Fibroblast of pulmonary artery (primary cell): ENCODE data around the gene CHST15.

Experiments
- DNase-seq: peaks from one replicate; pipeline ENCODE4 v3.0.0-alpha.2; 2010; ENCODE audit warnings: low read depth
- H3K4me3 ChIP-seq: replicated peaks from 2 replicates; pipeline ENCODE4 v1.5.1; 2011; ENCODE audit warnings: low read depth, mild to moderate bottlenecking, control low read depth, low read length, moderate library complexity
- CTCF ChIP-seq: IDR thresholded peaks from 2 replicates; pipeline ENCODE4 v1.5.1; 2011; ENCODE audit warnings: mild to moderate bottlenecking, control low read depth, low read length, inconsistent platforms; ENCODE audit errors: missing control alignments

The CHST15 gene

GRCh38 chr10:124027651-124028050, 65.7 kb downstream of the CHST15 start:
- no peak for TF ChIP-seq CTCF
- no peak for DNase-seq

GRCh38 chr10:124027031-124027611, 66.3 kb downstream of the CHST15 start:
- DNase-seq = no peak
- no peak overlapping the region for H3K4me3 ChIP-seq
- TF ChIP-seq CTCF = no peak

More at GRCh38 chr10:124027651-124028050, 65.7 kb downstream of the CHST15 start:
- no peak overlapping the region for H3K4me3 ChIP-seq

- no peak for DNase-seq
- TF ChIP-seq CTCF = no peak
- no peak overlapping the region for H3K4me3 ChIP-seq
These were observed 66.8 kb downstream of the CHST15 start for GRCh38 chr10:124026589-124026939.

GRCh38 chr10:124025660-124026588, 67.5 kb downstream of the CHST15 start:
- H3K4me3 ChIP-seq = no peak overlapping the region
- peak; percentile 32 for DNase-seq
- TF ChIP-seq CTCF = peak; percentile 17

GRCh38 chr10:124025152-124025551, 68.2 kb downstream of the CHST15 start:
- no peak for TF ChIP-seq CTCF
- no peak for DNase-seq
- no peak overlapping the region for H3K4me3 ChIP-seq

GRCh38 chr10:124022066-124022465, 71.3 kb downstream of the CHST15 start:
- no peak overlapping the region for H3K4me3 ChIP-seq
- TF ChIP-seq CTCF = no peak
- no peak for DNase-seq
